OCI-LY1 (cell line): Measurements from ENCODE around the gene SCGB1C2.

ENCODE experiments used
- H2AFZ ChIP-seq: fragments of 200-600 bp; sonication (generic), shearing (Covaris generic); 2 replicates; pipeline ENCODE4 v1.6.0; 2014; ENCODE audit warnings: antibody characterized with exemption, mild to moderate bottlenecking, low read length
- H3F3A ChIP-seq: fragments of 200-600 bp; sonication (generic), shearing (Covaris generic); 2 replicates; pipeline ENCODE4 v1.6.0; 2014; ENCODE audit warnings: mild to moderate bottlenecking, antibody characterized with exemption, low read length, moderate library complexity; ENCODE audit not compliant: insufficient read depth
- H3K27ac ChIP-seq: fragments of 200-600 bp; sonication (generic); 2 replicates; pipeline ENCODE4 v1.5.1; 2014; ENCODE audit warnings: low read length, mixed run types, mild to moderate bottlenecking, low read depth; ENCODE audit not compliant: poor library complexity, severe bottlenecking
- H3K27me3 ChIP-seq: fragments of 200-600 bp; sonication (generic); 2 replicates; pipeline ENCODE4 v1.6.0; 2014; ENCODE audit warnings: antibody characterized with exemption, mild to moderate bottlenecking, low read length, moderate library complexity; ENCODE audit not compliant: insufficient read depth
- H3K36me3 ChIP-seq: fragments of 200-600 bp; sonication (generic); 2 replicates; pipeline ENCODE4 v1.6.1; 2014; ENCODE audit warnings: mild to moderate bottlenecking, antibody characterized with exemption, low read length, moderate library complexity, mixed read lengths; ENCODE audit not compliant: insufficient read depth
- H3K4me1 ChIP-seq: fragments of 200-600 bp; sonication (generic); 2 replicates; pipeline ENCODE4 v1.5.1; 2014; ENCODE audit warnings: mild to moderate bottlenecking, low read length, moderate library complexity; ENCODE audit not compliant: insufficient read depth, severe bottlenecking
- H3K4me2 ChIP-seq: fragments of 200-600 bp; sonication (generic), shearing (Covaris generic); 2 replicates; pipeline ENCODE4 v1.6.1; 2014; ENCODE audit warnings: low read length
- H3K4me3 ChIP-seq: fragments of 200-600 bp; sonication (generic); 2 replicates; pipeline ENCODE4 v1.5.1; 2014; ENCODE audit warnings: low read length, low read depth, mild to moderate bottlenecking, mixed read lengths; ENCODE audit not compliant: poor library complexity, severe bottlenecking
- H3K79me2 ChIP-seq: fragments of 200-600 bp; shearing (Covaris generic); 2 replicates; pipeline ENCODE4 v1.6.1; 2016; ENCODE audit warnings: mixed run types, low read length, mixed read lengths; ENCODE audit not compliant: insufficient read depth
- H3K9ac ChIP-seq: fragments of 200-600 bp; sonication (generic), shearing (Covaris generic); 2 replicates; pipeline ENCODE4 v1.6.1; 2014; ENCODE audit warnings: mild to moderate bottlenecking, low read length, mixed read lengths
- H3K9me2 ChIP-seq: fragments of 200-600 bp; sonication (generic), shearing (Covaris generic); 2 replicates; pipeline ENCODE4 v1.6.1; 2014; ENCODE audit warnings: low read depth, mild to moderate bottlenecking, low read length, mixed read lengths
- H3K9me3 ChIP-seq: fragments of 200-600 bp; shearing (Covaris generic); 2 replicates; pipeline ENCODE4 v1.6.1; 2014; ENCODE audit warnings: low read length, mixed read lengths
- H4K20me1 ChIP-seq: fragments of 200-600 bp; sonication (generic), shearing (Covaris generic); 2 replicates; pipeline ENCODE4 v1.6.0; 2016; ENCODE audit warnings: mild to moderate bottlenecking, low read length; ENCODE audit not compliant: insufficient read depth
- EZH2 ChIP-seq: fragments of 200-600 bp; sonication (generic), shearing (Covaris generic); IDR thresholded peaks from 2 replicates; pipeline ENCODE4 v1.8.0; 2017; ENCODE audit warnings: borderline replicate concordance, mixed run types, mild to moderate bottlenecking, antibody characterized with exemption, low read length, moderate library complexity, mixed read lengths
- TF ChIP-seq, protein P1 (sequence below): fragments of 200-600 bp; sonication (generic), shearing (Covaris generic); IDR thresholded peaks from 2 replicates; pipeline ENCODE4 v1.5.1; 2017; ENCODE audit warnings: mild to moderate bottlenecking, antibody characterized with exemption, low read length, moderate library complexity, mixed read lengths

The SCGB1C2 gene

DNA sequence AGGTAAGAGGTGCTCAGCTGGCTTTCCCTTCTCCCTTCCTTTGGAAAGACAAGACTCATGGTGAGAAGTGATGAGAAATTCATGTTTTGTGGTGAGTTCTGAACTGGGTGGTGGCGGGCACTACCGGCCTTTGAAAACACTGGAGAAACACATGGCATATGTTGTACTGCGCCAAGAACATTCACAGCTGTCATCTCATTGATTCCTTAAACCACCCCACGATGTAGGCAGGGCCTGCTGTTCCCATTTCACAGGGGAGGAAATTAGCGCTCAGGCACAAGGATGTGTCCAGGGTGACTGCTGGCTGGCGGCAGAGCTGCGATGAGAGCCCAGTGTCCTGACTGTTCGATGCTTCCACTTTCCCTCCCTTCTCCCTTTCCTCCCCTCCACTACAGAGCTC is 45.7 kb downstream of the SCGB1C2 start:
- H3K9ac ChIP-seq = no peak overlapping the region
- no peak overlapping the region for H2AFZ ChIP-seq
- no peaks in the 10 kb centered on the region for H3F3A ChIP-seq
- no peak overlapping the region for H3K27ac ChIP-seq
- H3K9me2 ChIP-seq = no peaks in the 10 kb centered on the region
- no peaks in the 10 kb centered on the region for H3K9me3 ChIP-seq
- H3K4me1 ChIP-seq = no peaks in the 10 kb centered on the region
- H3K4me3 ChIP-seq = no peak overlapping the region
- no peaks in the 10 kb centered on the region for H3K79me2 ChIP-seq
- H3K27me3 ChIP-seq = no peaks in the 10 kb centered on the region; the same call in none of the 2 replicates
- TF ChIP-seq EZH2 = no peak
- TF ChIP-seq, protein P1, sequence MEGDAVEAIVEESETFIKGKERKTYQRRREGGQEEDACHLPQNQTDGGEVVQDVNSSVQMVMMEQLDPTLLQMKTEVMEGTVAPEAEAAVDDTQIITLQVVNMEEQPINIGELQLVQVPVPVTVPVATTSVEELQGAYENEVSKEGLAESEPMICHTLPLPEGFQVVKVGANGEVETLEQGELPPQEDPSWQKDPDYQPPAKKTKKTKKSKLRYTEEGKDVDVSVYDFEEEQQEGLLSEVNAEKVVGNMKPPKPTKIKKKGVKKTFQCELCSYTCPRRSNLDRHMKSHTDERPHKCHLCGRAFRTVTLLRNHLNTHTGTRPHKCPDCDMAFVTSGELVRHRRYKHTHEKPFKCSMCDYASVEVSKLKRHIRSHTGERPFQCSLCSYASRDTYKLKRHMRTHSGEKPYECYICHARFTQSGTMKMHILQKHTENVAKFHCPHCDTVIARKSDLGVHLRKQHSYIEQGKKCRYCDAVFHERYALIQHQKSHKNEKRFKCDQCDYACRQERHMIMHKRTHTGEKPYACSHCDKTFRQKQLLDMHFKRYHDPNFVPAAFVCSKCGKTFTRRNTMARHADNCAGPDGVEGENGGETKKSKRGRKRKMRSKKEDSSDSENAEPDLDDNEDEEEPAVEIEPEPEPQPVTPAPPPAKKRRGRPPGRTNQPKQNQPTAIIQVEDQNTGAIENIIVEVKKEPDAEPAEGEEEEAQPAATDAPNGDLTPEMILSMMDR = no peak
- no peaks in the 10 kb centered on the region for H4K20me1 ChIP-seq
- H3K36me3 ChIP-seq = no peaks in the 10 kb centered on the region
- no peak overlapping the region for H3K4me2 ChIP-seq

DNA sequence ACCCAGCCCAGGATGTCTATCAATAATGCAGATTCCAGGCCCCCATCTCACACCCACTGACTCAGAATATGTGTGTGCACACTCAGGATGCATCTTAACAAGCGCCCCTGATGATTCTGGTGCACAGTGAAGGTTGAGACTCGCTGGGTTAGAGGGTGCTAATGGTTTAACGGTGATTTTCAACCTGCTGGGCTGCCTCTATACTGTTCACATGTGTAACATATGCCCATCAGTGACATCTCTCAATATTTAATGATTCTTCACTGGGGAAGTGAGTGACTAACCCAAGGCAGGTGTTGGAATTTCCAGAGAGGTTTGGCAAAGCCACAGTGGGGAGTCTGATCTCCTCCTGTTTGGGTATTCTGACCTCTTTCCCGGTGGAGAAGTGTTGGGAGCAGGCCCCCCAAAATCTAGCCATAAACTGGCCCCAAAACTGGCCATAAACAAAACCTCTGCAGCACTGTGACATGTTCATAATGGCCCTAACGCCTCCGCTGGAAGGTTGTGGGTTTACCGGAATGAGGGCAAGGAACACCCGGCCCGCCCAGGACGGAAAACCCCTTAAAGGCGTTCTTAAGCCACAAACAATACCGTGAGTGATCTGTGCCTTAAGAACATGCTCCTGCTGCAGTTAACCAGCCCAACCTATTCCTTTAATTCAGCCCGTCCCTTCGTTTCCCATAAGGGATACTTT is 48.2 kb downstream of the SCGB1C2 start:
- H3K9ac ChIP-seq = no peak overlapping the region
- H3K4me3 ChIP-seq = no peak overlapping the region
- H3K4me2 ChIP-seq = no peak overlapping the region
- no peaks in the 10 kb centered on the region for H3K9me3 ChIP-seq
- no peaks in the 10 kb centered on the region for H3K4me1 ChIP-seq
- no peaks in the 10 kb centered on the region; the same call in none of the 2 replicates for H3K27me3 ChIP-seq
- H2AFZ ChIP-seq = no peak overlapping the region
- no peaks in the 10 kb centered on the region for H3F3A ChIP-seq
- no peak for TF ChIP-seq EZH2
- TF ChIP-seq, protein P1 = no peak
- H3K9me2 ChIP-seq = no peaks in the 10 kb centered on the region
- H4K20me1 ChIP-seq = no peaks in the 10 kb centered on the region
- H3K27ac ChIP-seq = no peak overlapping the region
- no peaks in the 10 kb centered on the region for H3K36me3 ChIP-seq
- no peaks in the 10 kb centered on the region for H3K79me2 ChIP-seq

DNA sequence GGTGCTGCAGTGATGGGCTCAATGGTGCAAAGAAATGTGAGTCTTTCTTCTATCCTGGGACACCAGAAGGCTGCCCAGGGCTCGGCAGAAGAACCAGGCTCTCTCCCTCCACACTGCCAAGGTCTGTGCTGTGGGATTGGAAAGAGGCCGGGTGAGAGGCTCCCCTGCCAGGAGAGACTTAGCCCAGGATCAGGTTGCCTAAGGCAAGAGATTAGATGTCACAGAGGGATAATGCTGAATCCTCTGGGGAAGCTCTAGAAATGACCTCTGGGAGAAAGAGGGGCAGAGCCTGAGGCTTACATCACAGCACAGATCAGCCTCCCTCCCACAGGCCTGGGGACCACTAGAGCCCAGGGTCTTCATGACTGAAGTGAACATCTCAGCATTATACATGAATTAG is 49.8 kb downstream of the SCGB1C2 start:
- Histone ChIP-seq H3K9ac (no peak overlapping the region), H4K20me1 (no peaks in the 10 kb centered on the region), H3F3A (no peaks in the 10 kb centered on the region), H3K9me2 (no peaks in the 10 kb centered on the region), H3K9me3 (no peaks in the 10 kb centered on the region), H3K27me3 (no peaks in the 10 kb centered on the region; the same call in none of the 2 replicates), H2AFZ (no peak overlapping the region), H3K79me2 (no peaks in the 10 kb centered on the region), H3K4me2 (no peak overlapping the region), H3K36me3 (no peaks in the 10 kb centered on the region), H3K4me3 (no peak overlapping the region), H3K4me1 (no peaks in the 10 kb centered on the region), H3K27ac (no peak overlapping the region)
- TF ChIP-seq EZH2 = no peak
- TF ChIP-seq, protein P1 = no peak
